ENCODE results near the gene ST6GALNAC5.

ST6GALNAC5 gene

GRCh38 chr1:77015748-77016341, 148.6 kb downstream of the ST6GALNAC5 start:
- no peak for DNase-seq

- DNase-seq, result no peak
These were observed 149.2 kb downstream of the ST6GALNAC5 start for GRCh38 chr1:77016386-77016985.

- DNase-seq, result no peak
These were observed 151.0 kb downstream of the ST6GALNAC5 start for GRCh38 chr1:77018311-77018710.

DNA sequence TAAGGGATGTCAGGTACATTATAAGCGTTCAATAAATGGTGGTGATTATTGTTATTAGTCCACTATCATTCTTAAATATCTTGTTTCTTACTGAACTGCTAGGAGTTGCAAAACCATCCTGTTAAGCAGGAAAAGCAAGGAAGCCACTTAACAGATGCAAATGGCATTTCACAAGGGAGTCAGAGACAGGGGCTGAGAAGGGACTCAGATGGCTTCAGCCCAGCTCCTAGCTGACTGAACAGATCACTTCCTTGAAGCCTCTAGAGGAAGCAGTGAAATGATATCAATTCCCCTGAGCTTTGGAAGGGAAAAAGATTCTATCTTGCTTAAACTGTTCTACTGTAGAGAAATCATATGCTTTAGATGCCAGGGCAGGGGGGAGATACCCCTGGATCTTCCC, 151.5 kb downstream of the ST6GALNAC5 start:
- no peak for DNase-seq

DNA sequence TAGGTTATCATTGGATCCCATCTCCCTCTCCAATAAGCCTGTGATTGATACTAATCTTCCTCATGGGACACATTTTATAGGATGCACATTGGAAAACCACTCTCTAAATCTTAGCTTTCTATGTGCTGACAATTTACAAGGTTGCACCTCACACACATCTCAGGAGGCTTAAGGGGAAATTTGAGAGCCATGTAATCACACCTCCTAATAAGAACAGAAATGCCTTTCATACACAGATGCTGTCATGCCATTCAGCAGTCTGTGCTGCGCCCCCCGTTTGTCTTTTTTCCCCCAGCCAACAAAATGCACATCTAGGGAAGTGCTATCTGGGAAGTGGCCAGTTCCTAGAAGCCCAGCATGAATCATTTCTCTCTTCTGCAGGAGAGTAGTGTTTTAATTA, 154.5 kb downstream of the ST6GALNAC5 start:
- no peak for DNase-seq

DNA sequence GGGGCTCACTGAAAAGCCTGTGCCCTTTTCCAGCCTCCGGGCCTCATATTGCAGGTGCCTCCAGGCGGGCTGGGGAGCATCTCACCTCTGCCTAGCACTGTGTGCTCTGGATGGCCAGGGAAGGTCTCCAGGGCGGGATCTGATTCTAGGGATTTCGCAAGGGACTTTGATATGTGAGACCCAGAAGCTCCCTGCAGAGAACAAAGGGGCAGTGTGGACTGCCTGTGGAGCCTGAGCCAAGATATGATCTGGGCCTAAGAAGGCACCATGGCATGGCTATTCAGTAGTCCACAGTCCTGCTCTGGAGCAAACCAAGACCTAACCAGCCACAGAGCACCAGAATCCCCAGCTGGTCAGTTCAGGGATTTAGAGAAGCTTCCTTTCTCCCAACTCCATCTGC, 157.2 kb downstream of the ST6GALNAC5 start:
- no peak for DNase-seq

- no peak for DNase-seq
These were observed 158.3 kb downstream of the ST6GALNAC5 start for GRCh38 chr1:77025599-77025998.

DNA sequence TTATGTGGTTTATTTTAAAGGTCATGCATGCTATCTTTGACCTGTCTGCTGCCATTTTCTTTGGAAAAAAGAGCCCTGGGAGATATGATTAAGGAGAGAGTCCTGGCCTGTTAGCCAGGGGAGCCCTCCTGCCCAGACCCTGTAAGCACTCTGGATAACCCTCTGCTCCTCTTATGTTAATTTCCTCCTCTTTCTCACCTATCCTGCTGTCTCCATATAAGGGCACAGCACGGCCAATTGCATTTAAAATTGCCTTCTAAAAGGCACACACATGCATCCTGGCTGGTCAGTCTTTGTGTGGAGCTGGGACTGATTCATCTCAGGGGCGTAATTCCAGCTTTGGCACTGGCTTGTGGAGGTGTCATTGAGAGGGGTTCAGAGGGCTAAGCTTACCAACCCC, 158.9 kb downstream of the ST6GALNAC5 start:
- no peak for DNase-seq

- DNase-seq, result no peak
These were observed 159.4 kb downstream of the ST6GALNAC5 start for GRCh38 chr1:77026640-77027039.

DNA sequence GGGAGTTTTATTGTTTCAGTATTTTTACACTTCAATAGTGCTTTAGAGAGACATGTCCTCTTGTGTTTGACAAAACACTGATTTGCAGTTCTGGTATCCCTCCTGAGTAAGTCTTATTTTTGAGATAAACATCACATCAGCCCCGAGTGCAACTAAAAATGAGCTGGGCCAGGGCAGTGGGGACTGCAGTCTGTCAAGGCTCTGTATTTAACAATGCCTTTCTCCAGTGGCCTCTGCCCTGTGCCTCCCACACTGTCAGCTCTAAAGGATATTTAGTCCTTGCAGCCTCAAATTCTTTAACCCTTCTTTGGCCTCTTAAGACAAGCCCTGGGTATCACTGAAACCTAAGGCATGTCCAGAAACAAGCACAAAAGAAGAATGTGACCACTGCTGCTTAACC, 160.6 kb downstream of the ST6GALNAC5 start:
- DNase-seq, result no peak

GRCh38 chr1:77030401-77031105, 163.3 kb downstream of the ST6GALNAC5 start:
- DNase-seq, result no peak

- no peak for DNase-seq
These were observed 163.9 kb downstream of the ST6GALNAC5 start for GRCh38 chr1:77031106-77031662.

- DNase-seq, result peak; percentile 72
These were observed 169.3 kb downstream of the ST6GALNAC5 start for GRCh38 chr1:77036560-77036959.

DNA sequence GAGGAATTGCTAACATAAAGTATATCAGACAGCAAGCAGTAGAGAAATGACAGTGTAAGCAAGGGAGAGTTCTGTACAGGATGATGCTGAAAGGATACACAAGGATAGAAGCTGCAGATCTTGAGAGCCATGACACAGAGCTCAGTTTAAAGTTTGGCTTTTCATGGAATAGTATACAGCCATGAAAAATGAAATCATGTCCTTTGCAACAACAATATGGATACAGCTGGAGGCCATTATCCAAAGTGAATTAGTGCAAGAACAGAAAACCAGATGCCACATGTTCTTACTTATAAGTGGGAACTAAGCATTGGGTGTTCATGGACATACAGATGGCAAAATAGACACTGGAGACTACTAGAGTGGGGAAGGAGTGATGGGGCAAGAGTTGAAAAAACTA, 169.8 kb downstream of the ST6GALNAC5 start:
- no peak for DNase-seq

GRCh38 chr1:77038000-77038399, 170.7 kb downstream of the ST6GALNAC5 start:
- DNase-seq, result no peak

DNA sequence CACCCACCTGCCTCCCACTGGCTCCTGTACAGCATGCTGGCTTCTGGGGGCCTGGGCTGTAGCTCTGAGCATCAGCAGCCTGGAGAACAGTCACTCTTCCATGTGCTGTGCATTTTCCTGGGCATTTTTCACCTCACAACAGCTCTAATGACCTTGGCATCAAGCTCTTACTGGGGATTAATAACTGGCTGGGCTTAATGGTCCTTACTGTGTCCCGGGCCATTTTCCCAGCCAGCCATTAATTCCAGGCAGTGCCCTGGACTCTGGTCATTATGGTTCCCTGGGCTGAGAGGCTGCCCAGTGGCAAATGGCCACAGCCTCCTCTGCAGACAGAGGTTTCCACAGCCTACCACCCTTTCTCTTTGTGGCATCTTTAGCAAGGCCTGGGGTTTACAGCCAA, 171.8 kb downstream of the ST6GALNAC5 start:
- DNase-seq, result no peak

DNA sequence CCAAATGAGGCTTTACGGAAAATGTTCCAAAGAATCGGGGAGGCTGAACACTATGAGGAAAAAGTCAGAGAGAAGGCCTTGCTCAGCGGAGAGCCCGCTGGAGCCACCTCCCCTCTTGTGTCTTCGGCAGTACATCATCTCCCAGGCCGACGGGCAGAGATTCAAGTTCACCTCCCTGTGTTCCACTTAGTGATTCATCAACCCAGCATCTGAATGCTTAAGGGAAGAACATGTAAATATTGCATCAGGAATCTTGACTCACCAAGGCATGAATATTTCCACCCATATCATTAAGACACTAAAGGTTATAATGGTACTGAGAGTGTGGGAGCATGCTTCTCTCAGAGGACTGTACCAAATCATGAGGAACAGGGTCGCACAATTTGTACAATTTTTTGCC, 172.5 kb downstream of the ST6GALNAC5 start:
- DNase-seq, result no peak

DNA sequence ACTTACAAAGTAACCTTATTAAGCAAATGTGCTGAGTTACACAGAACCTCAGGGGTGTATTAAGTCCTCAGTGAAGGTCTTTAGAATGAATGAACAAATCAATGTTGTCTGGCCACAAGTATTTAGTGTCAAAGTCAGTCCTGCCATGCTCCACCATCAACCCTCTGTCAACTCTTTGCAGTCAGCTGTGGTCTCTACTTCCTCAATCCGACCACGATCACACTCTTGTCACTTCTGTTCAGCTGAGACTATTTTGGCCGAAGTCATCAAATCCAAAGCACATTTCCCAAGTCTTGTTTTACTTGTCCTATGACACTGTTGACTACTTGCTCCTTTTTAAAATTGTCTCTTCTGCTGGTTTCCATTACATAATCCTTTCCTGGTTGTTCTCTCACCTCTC, 173.5 kb downstream of the ST6GALNAC5 start:
- peak; percentile 2 for DNase-seq

DNA sequence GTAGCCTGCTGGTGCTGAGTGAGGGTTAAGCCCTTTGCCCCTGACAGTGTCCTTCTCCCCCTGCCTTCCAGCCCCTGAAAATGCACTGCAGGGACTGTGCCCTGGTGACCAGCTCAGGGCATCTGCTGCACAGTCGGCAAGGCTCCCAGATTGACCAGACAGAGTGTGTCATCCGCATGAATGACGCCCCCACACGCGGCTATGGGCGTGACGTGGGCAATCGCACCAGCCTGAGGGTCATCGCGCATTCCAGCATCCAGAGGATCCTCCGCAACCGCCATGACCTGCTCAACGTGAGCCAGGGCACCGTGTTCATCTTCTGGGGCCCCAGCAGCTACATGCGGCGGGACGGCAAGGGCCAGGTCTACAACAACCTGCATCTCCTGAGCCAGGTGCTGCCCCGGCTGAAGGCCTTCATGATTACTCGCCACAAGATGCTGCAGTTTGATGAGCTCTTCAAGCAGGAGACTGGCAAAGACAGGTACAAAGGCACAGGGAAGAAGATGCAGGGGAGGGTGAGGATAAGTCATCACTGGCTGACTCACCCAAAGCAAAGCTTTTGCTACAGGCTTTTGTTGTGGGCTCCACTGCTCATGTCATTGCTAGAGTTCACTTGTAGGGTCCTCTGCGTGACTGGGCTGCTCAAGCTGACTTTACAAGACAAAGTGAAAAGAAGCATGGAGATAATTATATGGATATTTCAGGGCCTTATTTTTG, 177.0 kb downstream of the ST6GALNAC5 start:
- no peak for DNase-seq

GRCh38 chr1:77047575-77047974, 180.3 kb downstream of the ST6GALNAC5 start:
- DNase-seq, result no peak

DNA sequence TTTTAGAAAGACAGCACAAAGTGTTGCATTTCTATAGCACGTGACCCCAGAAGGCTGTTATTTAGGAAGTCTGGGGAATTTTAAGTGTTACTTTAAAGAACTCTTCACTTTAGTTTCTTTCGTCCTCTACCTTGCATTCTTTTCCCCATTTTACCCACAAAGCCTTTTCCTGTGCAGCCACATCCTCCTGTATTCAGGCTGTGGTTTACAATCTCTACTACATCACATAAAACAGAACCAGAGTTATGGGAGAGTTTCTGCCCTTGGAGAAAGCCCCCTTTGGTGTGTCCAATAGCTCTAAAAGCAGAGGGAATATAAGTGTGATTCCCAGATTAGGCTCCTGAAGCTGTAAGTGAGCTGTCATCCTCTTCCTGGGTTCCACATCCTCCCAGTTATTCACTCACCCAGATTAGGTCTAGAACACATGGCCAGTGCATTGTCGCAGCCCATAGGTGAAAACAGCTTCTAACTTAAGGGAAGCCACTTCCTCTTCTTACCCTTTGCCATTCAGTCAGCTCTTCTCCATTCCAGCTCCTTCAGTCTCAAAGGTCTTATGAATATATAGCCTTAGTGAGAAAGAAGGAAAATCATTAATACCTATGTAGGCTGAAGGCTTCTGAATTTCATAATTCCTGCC, 180.8 kb downstream of the ST6GALNAC5 start:
- DNase-seq, result no peak

GRCh38 chr1:77048615-77049005, 181.3 kb downstream of the ST6GALNAC5 start:
- DNase-seq, result no peak

DNA sequence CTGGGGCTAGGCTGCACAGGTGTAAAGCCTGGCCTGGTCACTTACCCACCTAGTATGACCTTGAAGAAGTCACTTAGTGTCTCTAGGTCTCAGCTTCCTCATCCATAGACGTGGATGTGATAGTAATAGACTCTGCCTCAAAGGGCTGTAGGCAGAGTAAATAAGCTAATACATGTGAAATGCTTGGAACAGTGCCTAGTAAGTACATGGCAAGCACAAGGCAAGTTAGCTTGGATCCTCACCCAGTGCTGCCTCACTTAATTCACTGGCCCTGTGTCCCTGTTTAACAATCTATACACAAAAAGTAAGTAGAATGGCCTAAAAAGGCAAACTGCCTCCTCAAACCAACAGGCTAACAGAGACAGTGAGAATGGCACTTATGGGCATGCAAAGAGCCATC, 184.1 kb downstream of the ST6GALNAC5 start:
- DNase-seq, result no peak
